Left colon (tissue), 2 donors: Measurements from ENCODE around the gene ARFIP2. TPM values are rescaled to one million over a fixed set of nuclear protein-coding genes. Genes with fewer than 3 reads are reported as not detected.
"Not testable (repeated sequence)": the region's sequence is repeated elsewhere in the genome, so short reads cannot be mapped to it uniquely, and the experiment has no call there.

Experiments used
- ATAC-seq: fragments of 200-7000 bp; cut with Tn5 transposase; one replicate; pipeline ENCODE4 v1.9.1; 2020; ENCODE audit warnings: mild to moderate bottlenecking, moderate library complexity
- DNase-seq, 2 donors: peaks; one replicate each; pipeline ENCODE4 v3.0.0-alpha.2; 2020
- intact Hi-C, 2 donors: fragments of 100-400 bp; cut with DNase I in 1 of 2; cut with micrococcal nuclease in 1 of 2; formaldehyde crosslinking; loops; one replicate each; pipeline versions ENCODE4 v1.11.2 to v1.14.0; 2022; cut with DNase I, micrococcal nuclease
- long read RNA-seq: library from polyadenylated mRNA; unstranded; transcript quantifications from one replicate; pipeline ENCODE4 v2.0.0, GENCODE V29; 2021
- total RNA-seq, 2 donors: library from RNA; stranded (reverse); fragmentation: NEBNext Ultra II Directional; extraction: Animal tissue kit (Norgen Biotek cat#: 25700); gene quantifications; one replicate each; pipeline ENCODE4 v1.2.1, GENCODE V29; 2021
- donor health status: DM: no; HTN: no; CAD: no.
- donor health status: DM: yes; HTN: yes; CAD: no.

Gene ARFIP2
- 10 to 100 TPM; 70.2 to 85.6 TPM for total RNA-seq
- long read RNA-seq, transcript ARFIP2-202 (8 exons, 1,868 nt), result minor isoform, 32 of 101 reads
- long read RNA-seq, transcript ARFIP2-201 (8 exons, 2,543 nt), result major isoform, 36 of 101 reads
- long read RNA-seq, partial matches to known transcripts, result 22 of 101 reads
- long read RNA-seq, other reads (novel, unspliced or antisense), result 9 of 101 reads

- intact Hi-C loops, result no loop called here
- DNase-seq (peak; percentile 99), ATAC-seq (peak; percentile 95)
These were observed at the start of gene ARFIP2, which contains the start of gene TIMM10B for GRCh38 chr11:6481012-6481923. ARFIP2 (minus strand) TSS chr11:6481331; CDS start chr11:6480421, 910 bp downstream. TIMM10B (plus strand) TSS chr11:6481501; CDS start chr11:6481517, 16 bp downstream.

GRCh38 chr11:6530848-6531247 lies 49.7 kb upstream of the ARFIP2 start:
- intact Hi-C loops, result loop anchor here in 1 of 2 donors (10.0 kb wide), 1 partner anchor 174 kb away; no protein-coding TSS in a partner anchor

GRCh38 chr11:6529266-6529665 lies 48.1 kb upstream of the ARFIP2 start:
- intact Hi-C loops, result loop anchor here in 1 of 2 donors (10.0 kb wide), 1 partner anchor 156 kb away; the partner anchor contains the start of gene MRPL17
- no peak for DNase-seq
- ATAC-seq, result no peak

More at GRCh38 chr11:6530848-6531247, 49.7 kb upstream of the ARFIP2 start:
- DNase-seq (no peak), ATAC-seq (no peak)

GRCh38 chr11:6526411-6527135 lies 45.4 kb upstream of the ARFIP2 start:
- intact Hi-C loops, result loop anchor here in 1 of 2 donors (10.0 kb wide), 1 partner anchor 158 kb away; the partner anchor contains the start of gene MRPL17
- DNase-seq, result no peak
- no peak for ATAC-seq

GRCh38 chr11:6523253-6523652 lies 42.1 kb upstream of the ARFIP2 start:
- DNase-seq (no peak), ATAC-seq (peak; percentile 64)
- intact Hi-C loops, result loop anchor here in 1 of 2 donors (10.0 kb wide), 1 partner anchor 162 kb away; the partner anchor contains the start of gene MRPL17

GRCh38 chr11:6521946-6522345 lies 40.8 kb upstream of the ARFIP2 start:
- intact Hi-C loops, result loop anchor here in 1 of 2 donors (10.0 kb wide), 1 partner anchor 163 kb away; the partner anchor contains the start of gene MRPL17
- not testable (repeated sequence) for ATAC-seq, DNase-seq

- DNase-seq (no peak), ATAC-seq (peak; percentile 66)
- intact Hi-C loops, result loop anchor here in 1 of 2 donors (10.0 kb wide), 1 partner anchor 165 kb away; the partner anchor contains the start of gene MRPL17
These were observed 39.1 kb upstream of the ARFIP2 start for GRCh38 chr11:6520265-6520664.

GRCh38 chr11:6516865-6517264 lies 35.7 kb upstream of the ARFIP2 start:
- intact Hi-C loops, result no loop called here
- DNase-seq, result no peak
- ATAC-seq, result no peak

GRCh38 chr11:6505577-6506240 lies 24.6 kb upstream of the ARFIP2 start:
- DNase-seq (no peak), ATAC-seq (peak; percentile 84)
- intact Hi-C loops, result loop anchor here in 1 of 2 donors (5.0 to 10.0 kb wide), 2 partner anchors 71 to 128 kb away; no protein-coding TSS in a partner anchor

- DNase-seq (no peak), ATAC-seq (no peak)
- intact Hi-C loops, result loop anchor here in 1 of 2 donors (10.0 kb wide), 1 partner anchor 69 kb away; no protein-coding TSS in a partner anchor
These were observed 23.0 kb upstream of the ARFIP2 start for GRCh38 chr11:6504166-6504565.

GRCh38 chr11:6502382-6502781 lies 21.3 kb upstream of the ARFIP2 start:
- DNase-seq (no peak), ATAC-seq (no peak)
- intact Hi-C loops, result loop anchor here in 1 of 2 donors (10.0 kb wide), 1 partner anchor 68 kb away; no protein-coding TSS in a partner anchor

- DNase-seq, result no peak
- intact Hi-C loops, result no loop called here
- no peak for ATAC-seq
These were observed 17.4 kb upstream of the ARFIP2 start for GRCh38 chr11:6498544-6498943.

- intact Hi-C loops, result no loop called here
- no peak for DNase-seq
- ATAC-seq, result no peak
These were observed 17.0 kb upstream of the ARFIP2 start for GRCh38 chr11:6498121-6498520.

GRCh38 chr11:6497069-6497839 lies 16.1 kb upstream of the ARFIP2 start, which contains the start of gene DNHD1:
DNHD1 (plus strand) TSS chr11:6497280; CDS start chr11:6498216, 936 bp downstream.
- intact Hi-C loops, result no loop called here
- peak in 1 of 2 donors; percentile 16 for DNase-seq
- peak; percentile 18 for ATAC-seq

- intact Hi-C loops, result no loop called here
- ATAC-seq (peak; percentile 95), DNase-seq (no peak)
These were observed 8.2 kb upstream of the ARFIP2 start for GRCh38 chr11:6489306-6489705.

- ATAC-seq, result peak; percentile 28
- intact Hi-C loops, result no loop called here
- DNase-seq, result no peak
These were observed 7.7 kb upstream of the ARFIP2 start for GRCh38 chr11:6488821-6489220.

- intact Hi-C loops, result no loop called here
- ATAC-seq (peak; percentile 3), DNase-seq (no peak)
These were observed 7.2 kb upstream of the ARFIP2 start for GRCh38 chr11:6488342-6488741.
